Thyroid gland (tissue), 4 donors: ENCODE data around the gene AK8. TPM values are rescaled to one million over a fixed set of nuclear protein-coding genes. Genes with fewer than 3 reads are reported as not detected.
A peak's percentile ranks its signal among the peaks of the same experiment; 100 is the strongest.

ENCODE experiments used
- DNase-seq, 2 donors: peaks; one replicate each; pipeline ENCODE4 v3.0.0-alpha.2; 2019
- H3K27ac ChIP-seq, 3 donors: fragments of 200-600 bp; sonication (generic); 1 replicate in 2 of 3; 2 replicates in 1 of 3; pipeline ENCODE4 v1.5.1; 2016 to 2019; ENCODE audit warnings: mild to moderate bottlenecking in 1 of 3, moderate library complexity in 1 of 3
- H3K27me3 ChIP-seq: fragments of 200-600 bp; sonication (generic); one replicate; pipeline ENCODE4 v1.5.1; 2019
- H3K36me3 ChIP-seq, 2 donors: fragments of 200-600 bp; sonication (generic); one replicate each; pipeline ENCODE4 v1.5.1; 2016 to 2019
- H3K4me1 ChIP-seq, 2 donors: fragments of 200-600 bp; sonication (generic); one replicate each; pipeline ENCODE4 v1.5.1; 2017 to 2019
- H3K4me3 ChIP-seq, 3 donors: fragments of 200-600 bp; sonication (generic); replicated peaks in 1 of 3; 1 replicate in 2 of 3; 2 replicates in 1 of 3; pipeline ENCODE4 v1.5.1; 2016; ENCODE audit warnings: mild to moderate bottlenecking in 1 of 3
- H3K9me3 ChIP-seq: fragments of 200-600 bp; sonication (generic); one replicate; pipeline ENCODE4 v1.5.1; 2017
- CTCF ChIP-seq, 6 experiments: fragments of 200-600 bp in 3 of 6; fragments of 450-650 bp in 3 of 6; sonication (generic) in 3 of 6; IDR thresholded peaks; one replicate each; pipeline ENCODE4 v1.5.1; 2016 to 2019; ENCODE audit warnings: antibody characterized with exemption in 6 of 6, mild to moderate bottlenecking in 2 of 6, inconsistent platforms in 1 of 6, moderate library complexity in 1 of 6
- POLR2A ChIP-seq, 2 donors: fragments of 450-650 bp; IDR thresholded peaks; one replicate each; pipeline ENCODE4 v1.6.1; 2017; ENCODE audit warnings: antibody characterized with exemption in 2 of 2, mild to moderate bottlenecking in 2 of 2, moderate library complexity in 1 of 2
- WGBS, 2 donors: methylation state at CpG; one replicate each; pipeline ENCODE4 v1.1.5; 2017; 5-methylcytosine and 5-hydroxymethylcytosine counted together
- intact Hi-C: fragments of 100-400 bp; cut with DNase I; formaldehyde crosslinking; loops from one replicate; pipeline ENCODE4 v1.15.1; 2023
- total RNA-seq, 4 donors: library from RNA; depleted of rRNA; stranded (reverse); fragments of >200 nt; gene quantifications; one replicate each; pipeline ENCODE4 v1.2.3, GENCODE V29; 2016

Gene AK8
- total RNA-seq, 4 donors from 2014 or later, result 5.4 to 9.9 (median 8.0) TPM

DNA sequence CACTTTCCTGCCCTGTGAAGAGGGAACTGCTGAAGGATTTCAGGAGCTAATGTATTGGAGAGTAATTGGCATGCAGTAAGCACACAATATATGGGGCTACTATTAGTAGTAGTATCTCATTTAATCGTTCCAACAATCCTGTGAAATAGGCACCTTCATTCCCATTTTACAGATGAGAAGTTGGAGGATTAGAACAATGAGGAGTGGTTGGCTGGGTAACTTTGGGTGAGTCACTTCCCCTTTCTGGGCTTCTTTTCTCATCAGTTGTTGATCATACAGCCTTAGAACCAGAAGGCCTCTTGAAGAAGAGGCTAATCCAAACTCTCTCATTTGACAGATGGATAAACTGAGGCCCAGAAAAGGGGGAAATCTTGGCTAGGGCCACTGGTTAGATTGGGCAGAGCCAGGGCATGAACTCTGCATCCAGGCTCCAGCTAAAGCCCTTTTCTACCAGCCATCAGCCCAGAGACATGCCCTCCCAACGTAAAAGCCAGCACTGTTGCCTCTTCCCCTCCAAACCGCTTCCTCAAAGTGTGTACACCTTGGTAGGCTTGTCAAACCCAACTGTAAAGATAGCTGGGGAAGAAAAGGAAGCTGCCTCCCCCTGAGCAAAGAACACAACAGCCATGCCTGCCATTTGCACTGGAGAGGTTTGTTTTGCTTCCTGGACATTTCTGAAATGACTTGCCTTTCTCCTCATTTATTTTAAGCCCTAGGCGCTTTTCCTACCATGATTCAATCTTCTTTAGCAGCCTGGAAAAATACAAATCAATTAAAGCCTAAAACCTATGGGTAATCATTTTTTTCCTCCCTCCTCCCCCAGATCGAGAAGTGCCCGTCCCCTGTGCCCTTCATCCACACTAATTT, 1.6 kb upstream of the AK8 start:
- Histone ChIP-seq H3K27ac (peak overlapping the region; percentile 89 to 99 (median 94)), H3K4me1 (peaks cover 7 to 24% of the 10 kb centered on the region in 2 donors), H3K27me3 (no peaks in the 10 kb centered on the region), H3K36me3 (no peaks in the 10 kb centered on the region), H3K9me3 (no peaks in the 10 kb centered on the region), H3K4me3 (peak overlapping the region in 2 of 3 donors; percentile 10 to 94)
- peak in 1 of 2 donors; percentile 32 for TF ChIP-seq POLR2A (IDR thresholded peaks at IDR 0.05)
- no peak for TF ChIP-seq CTCF (IDR thresholded peaks at IDR 0.05)
- no peak for DNase-seq
- intact Hi-C loops, result loop anchor here (5.0 kb wide), 1 partner anchor 207 kb away; the partner anchor contains the start of gene GTF3C4
- 75 to 76% methylated on average over 6 of the region's 6 CpGs for WGBS, 2 donors

- TF ChIP-seq CTCF (IDR thresholded peaks at IDR 0.05) (no peak), POLR2A (IDR thresholded peaks at IDR 0.05) (peak in 1 of 2 donors; percentile 37)
- peaks cover 7 to 24% of the 10 kb centered on the region in 2 donors for H3K4me1 ChIP-seq
- intact Hi-C loops, result loop anchor here (5.0 kb wide), 1 partner anchor 207 kb away; the partner anchor contains the start of gene GTF3C4
- H3K4me3 ChIP-seq, result peak within 1 kb of the TSS; percentile 94 to 100 (median 98)
- H3K9me3 ChIP-seq, result no peaks in the 10 kb centered on the region
- peak; percentile 88 to 89 for DNase-seq
- peak within 1 kb of the TSS; percentile 89 to 99 (median 94) for H3K27ac ChIP-seq
- H3K27me3 ChIP-seq, result no peaks in the 10 kb centered on the region
- no peaks in the 10 kb centered on the region for H3K36me3 ChIP-seq
- WGBS, 2 donors, result 9 to 17% methylated on average over 22 to 42 of the region's 42 CpGs
Observed at GRCh38 chr9:132878695-132879456, 792 bp upstream of the AK8 start, which contains the start of gene SPACA9. Gene SPACA9, plus strand, starts transcription at chr9:132878898. Its CDS starts 5,050 bp downstream, at chr9:132883948.

- no peaks in the 10 kb centered on the region for H3K9me3 ChIP-seq
- no peaks in the 10 kb centered on the region for H3K27me3 ChIP-seq
- peaks cover 7 to 26% of the 10 kb centered on the region in 2 donors for H3K4me1 ChIP-seq
- peak in 1 of 2 donors; percentile 17 for DNase-seq
- no peak for TF ChIP-seq POLR2A (IDR thresholded peaks at IDR 0.05)
- TF ChIP-seq CTCF (IDR thresholded peaks at IDR 0.05), result no peak
- H3K27ac ChIP-seq, result peak overlapping the region; percentile 89 to 99 (median 94)
- intact Hi-C loops, result loop anchor here (5.0 kb wide), 1 partner anchor 205 kb away; the partner anchor contains the start of gene GTF3C4
- WGBS, 2 donors, result 12 to 33% methylated on average over 5 to 12 of the region's 14 CpGs
- H3K4me3 ChIP-seq, result peak overlapping the region; percentile 94 to 100 (median 98)
- no peaks in the 10 kb centered on the region for H3K36me3 ChIP-seq
Observed at GRCh38 chr9:132877458-132877823, 643 bp downstream of the AK8 start.

DNA sequence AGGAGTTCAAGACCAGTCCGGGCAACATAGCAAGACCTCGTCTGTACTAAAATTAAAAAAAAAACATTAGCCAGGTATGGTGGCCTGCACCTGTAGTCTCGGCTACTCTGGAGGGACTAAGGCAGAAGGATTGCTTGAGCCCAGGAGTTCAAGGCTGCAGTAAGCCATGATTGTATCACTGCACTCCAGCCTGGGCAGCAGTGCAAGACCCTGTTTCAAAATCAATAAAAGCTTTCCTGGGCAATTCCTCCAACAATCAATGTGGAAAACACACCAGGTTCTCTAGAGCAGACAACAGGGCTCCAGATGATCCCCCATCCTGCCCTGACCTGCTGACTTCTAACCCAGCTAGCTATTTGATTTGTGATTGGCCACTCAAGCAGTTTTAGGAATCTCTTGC, 1.2 kb downstream of the AK8 start:
- Histone ChIP-seq H3K9me3 (no peaks in the 10 kb centered on the region), H3K27ac (peak overlapping the region in 1 of 3 donors; percentile 94), H3K4me3 (no peak overlapping the region), H3K27me3 (no peaks in the 10 kb centered on the region), H3K36me3 (no peaks in the 10 kb centered on the region), H3K4me1 (peaks cover 12 to 32% of the 10 kb centered on the region in 2 donors)
- no peak for TF ChIP-seq POLR2A (IDR thresholded peaks at IDR 0.05)
- TF ChIP-seq CTCF (IDR thresholded peaks at IDR 0.05), result no peak
- intact Hi-C loops, result loop anchor here (5.0 kb wide), 1 partner anchor 205 kb away; the partner anchor contains the start of gene GTF3C4
- DNase-seq, result no peak
- WGBS, 2 donors, result 84 to 85% methylated on average over 3 of the region's 3 CpGs
